Body of pancreas (tissue), 4 donors: Measurements from ENCODE around the gene HAPLN3. TPM values are rescaled to one million over a fixed set of nuclear protein-coding genes. Genes with fewer than 3 reads are reported as not detected.

ENCODE experiments used
- ATAC-seq: fragments of 150-250 bp; one replicate; pipeline ENCODE4 v1.9.1; 2016
- DNase-seq, 4 donors: peaks; one replicate each; pipeline ENCODE4 v3.0.0-alpha.2; 2019
- H3K27ac ChIP-seq, 4 donors: fragments of 200-600 bp; sonication (generic); 1 replicate in 3 of 4; 2 replicates in 1 of 4; pipeline versions ENCODE4 v1.5.1 to v1.6.1; 2016 to 2019; ENCODE audit warnings: mild to moderate bottlenecking in 1 of 4, mixed read lengths in 1 of 4, moderate library complexity in 1 of 4
- H3K27me3 ChIP-seq, 2 donors: fragments of 200-600 bp; sonication (generic); one replicate each; pipeline ENCODE4 v1.6.0; 2016; ENCODE audit warnings: mild to moderate bottlenecking in 1 of 2
- H3K36me3 ChIP-seq, 2 donors: fragments of 200-600 bp; sonication (generic); replicated peaks in 1 of 2; 2 replicates each; pipeline ENCODE4 v1.5.1; 2016; ENCODE audit warnings: low read depth in 2 of 2; ENCODE audit not compliant: insufficient read depth in 1 of 2
- H3K4me1 ChIP-seq: fragments of 200-600 bp; sonication (generic); one replicate; pipeline ENCODE4 v1.6.0; 2016
- H3K4me3 ChIP-seq, 2 donors: fragments of 200-600 bp; sonication (generic); 1 replicate in 1 of 2; 2 replicates in 1 of 2; pipeline ENCODE4 v1.5.1; 2016 to 2019
- H3K9me3 ChIP-seq, 3 donors: fragments of 200-600 bp; sonication (generic); 1 replicate in 2 of 3; 2 replicates in 1 of 3; pipeline ENCODE4 v1.5.1; 2016
- CTCF ChIP-seq, 7 experiments: fragments of 450-650 bp in 4 of 7; fragments of 200-600 bp in 3 of 7; sonication (generic) in 3 of 7; IDR thresholded peaks; one replicate each; pipeline ENCODE4 v1.5.1; 2016 to 2019; ENCODE audit warnings: antibody characterized with exemption in 7 of 7
- POLR2A ChIP-seq, 3 donors: fragments of 450-650 bp; IDR thresholded peaks; one replicate each; pipeline ENCODE4 v1.6.1; 2016; ENCODE audit warnings: antibody characterized with exemption in 3 of 3, mild to moderate bottlenecking in 2 of 3
- WGBS, 2 donors: methylation state at CpG; one replicate each; pipeline ENCODE4 v1.1.5; 2017; 5-methylcytosine and 5-hydroxymethylcytosine counted together
- intact Hi-C: fragments of 100-400 bp; cut with DNase I; formaldehyde crosslinking; loops from one replicate; pipeline ENCODE4 v1.15.1; 2023
- total RNA-seq, 2 donors: library from RNA; depleted of rRNA; stranded (reverse); fragments of >200 nt; gene quantifications; one replicate each; pipeline ENCODE4 v1.1.0, GENCODE V29; 2016

The HAPLN3 gene
- total RNA-seq, 2 donors from 2014 or later: 1.0 to 8.9 TPM

- DNase-seq (no peak), ATAC-seq (no peak)
- Histone ChIP-seq H3K9me3 (no peaks in the 10 kb centered on the region), H3K4me3 (no peak overlapping the region), H3K27ac (no peak overlapping the region), H3K36me3 (no peaks in the 10 kb centered on the region), H3K4me1 (no peaks in the 10 kb centered on the region), H3K27me3 (no peaks in the 10 kb centered on the region)
- no peak for TF ChIP-seq CTCF (IDR thresholded peaks at IDR 0.05)
- intact Hi-C loops: no loop called here
Observed at GRCh38 chr15:88852476-88852875, 42.9 kb downstream of the HAPLN3 start.

- ATAC-seq: no peak
Observed at GRCh38 chr15:88849376-88850072, 45.8 kb downstream of the HAPLN3 start.

GRCh38 chr15:88848203-88848602 lies 47.1 kb downstream of the HAPLN3 start:
- no peak for TF ChIP-seq POLR2A (IDR thresholded peaks at IDR 0.05)
- TF ChIP-seq CTCF (IDR thresholded peaks at IDR 0.05): no peak
- ATAC-seq: no peak
- intact Hi-C loops: no loop called here

More at GRCh38 chr15:88849376-88850072, 45.8 kb downstream of the HAPLN3 start:
- H3K4me1 ChIP-seq: no peaks in the 10 kb centered on the region
- H3K4me3 ChIP-seq: no peak overlapping the region
- intact Hi-C loops: no loop called here
- WGBS, 2 donors: 63 to 76% methylated on average over 12 to 22 of the region's 22 CpGs
- no peaks in the 10 kb centered on the region for H3K27me3 ChIP-seq
- no peak for TF ChIP-seq CTCF (IDR thresholded peaks at IDR 0.05)
- TF ChIP-seq POLR2A (IDR thresholded peaks at IDR 0.05): no peak
- no peak overlapping the region for H3K27ac ChIP-seq
- DNase-seq: no peak
- H3K36me3 ChIP-seq: no peaks in the 10 kb centered on the region
- H3K9me3 ChIP-seq: no peaks in the 10 kb centered on the region

GRCh38 chr15:88847144-88847543 lies 48.2 kb downstream of the HAPLN3 start:
- H3K4me3 ChIP-seq: no peak overlapping the region
- ATAC-seq: no peak
- no peaks in the 10 kb centered on the region for H3K27me3 ChIP-seq
- WGBS, 2 donors: 67% methylated on average over 2 to 20 of the region's 20 CpGs
- no peak overlapping the region for H3K27ac ChIP-seq
- TF ChIP-seq CTCF (IDR thresholded peaks at IDR 0.05) (no peak), POLR2A (IDR thresholded peaks at IDR 0.05) (no peak)
- intact Hi-C loops: no loop called here
- DNase-seq: no peak
- H3K4me1 ChIP-seq: no peaks in the 10 kb centered on the region
- H3K36me3 ChIP-seq: no peaks in the 10 kb centered on the region
- no peaks in the 10 kb centered on the region for H3K9me3 ChIP-seq

More at GRCh38 chr15:88848203-88848602, 47.1 kb downstream of the HAPLN3 start:
- Histone ChIP-seq H3K9me3 (no peaks in the 10 kb centered on the region), H3K27me3 (no peaks in the 10 kb centered on the region), H3K4me3 (no peak overlapping the region), H3K27ac (no peak overlapping the region), H3K4me1 (no peaks in the 10 kb centered on the region), H3K36me3 (no peaks in the 10 kb centered on the region)
- no peak for DNase-seq
- WGBS, 2 donors: 79 to 84% methylated on average over 3 of the region's 3 CpGs

GRCh38 chr15:88845616-88846015 lies 49.7 kb downstream of the HAPLN3 start:
- intact Hi-C loops: no loop called here
- no peak for DNase-seq
- WGBS, 2 donors: 60 to 70% methylated on average over 10 to 15 of the region's 15 CpGs
- Histone ChIP-seq H3K27me3 (no peaks in the 10 kb centered on the region), H3K9me3 (no peaks in the 10 kb centered on the region), H3K4me3 (no peak overlapping the region), H3K27ac (no peak overlapping the region), H3K4me1 (no peaks in the 10 kb centered on the region), H3K36me3 (no peaks in the 10 kb centered on the region)
- no peak for ATAC-seq
- no peak for TF ChIP-seq CTCF (IDR thresholded peaks at IDR 0.05)
- TF ChIP-seq POLR2A (IDR thresholded peaks at IDR 0.05): no peak
